ENCODE measurements around the gene CST7. TPM values are rescaled to one million over a fixed set of nuclear protein-coding genes. Genes with fewer than 3 reads are reported as not detected.
"Not testable (repeated sequence)": the region's sequence is repeated elsewhere in the genome, so short reads cannot be mapped to it uniquely, and the experiment has no call there.

Gene CST7
- polyA plus RNA-seq, 1 donor, result 1.9 TPM

- peak overlapping the region; percentile 64 for H3K27ac ChIP-seq (ENCODE audit: low read length)
Observed at GRCh38 chr20:24929867-24930723, 19.0 kb upstream of the CST7 start.

GRCh38 chr20:24930724-24931688 is 18.1 kb upstream of the CST7 start:
- not testable (repeated sequence) for H3K4me3 ChIP-seq (ENCODE audit: low read length); H3K36me3 ChIP-seq (ENCODE audit: control insufficient read depth, insufficient read depth, low read length); DNase-seq; H3K27me3 ChIP-seq (ENCODE audit: control insufficient read depth, insufficient read depth, low read length); H3K9me3 ChIP-seq (ENCODE audit: control insufficient read depth, low read depth, low read length)
- H3K27ac ChIP-seq (ENCODE audit: low read length), result peak overlapping the region; percentile 64
- 80% methylated on average over 1 of the region's 15 CpGs for WGBS (ENCODE audit: insufficient coverage, low lambda C conversion rate)
- H3K4me1 ChIP-seq (ENCODE audit: control insufficient read depth, insufficient read depth, low read length), result peaks cover 27% of the 10 kb centered on the region

More at GRCh38 chr20:24929867-24930723, 19.0 kb upstream of the CST7 start:
- H3K4me3 ChIP-seq (ENCODE audit: low read length); H3K36me3 ChIP-seq (ENCODE audit: control insufficient read depth, insufficient read depth, low read length); H3K27me3 ChIP-seq (ENCODE audit: control insufficient read depth, insufficient read depth, low read length); H3K9me3 ChIP-seq (ENCODE audit: control insufficient read depth, low read depth, low read length): not testable (repeated sequence)
- H3K4me1 ChIP-seq (ENCODE audit: control insufficient read depth, insufficient read depth, low read length), result peaks cover 27% of the 10 kb centered on the region
- WGBS (ENCODE audit: insufficient coverage, low lambda C conversion rate), result 0% methylated on average over 1 of the region's 13 CpGs
- DNase-seq, result peak; percentile 73 to 89

GRCh38 chr20:24931893-24932292 is 17.2 kb upstream of the CST7 start:
- WGBS (ENCODE audit: insufficient coverage, low lambda C conversion rate), result no CpG with 5 or more reads among the region's 1 CpG
- not testable (repeated sequence) for DNase-seq; H3K4me3 ChIP-seq (ENCODE audit: low read length)

GRCh38 chr20:24933266-24933908 is 15.7 kb upstream of the CST7 start:
- peaks cover 27% of the 10 kb centered on the region for H3K4me1 ChIP-seq (ENCODE audit: control insufficient read depth, insufficient read depth, low read length)
- H3K27ac ChIP-seq (ENCODE audit: low read length), result no peak overlapping the region
- WGBS (ENCODE audit: insufficient coverage, low lambda C conversion rate), result no CpG with 5 or more reads among the region's 7 CpGs
- no peaks in the 10 kb centered on the region for H3K36me3 ChIP-seq (ENCODE audit: control insufficient read depth, insufficient read depth, low read length)
- no peak overlapping the region for H3K4me3 ChIP-seq (ENCODE audit: low read length)
- H3K27me3 ChIP-seq (ENCODE audit: control insufficient read depth, insufficient read depth, low read length), result no peaks in the 10 kb centered on the region
- H3K9me3 ChIP-seq (ENCODE audit: control insufficient read depth, low read depth, low read length), result peaks cover 7% of the 10 kb centered on the region
- DNase-seq, result no peak

More at GRCh38 chr20:24931893-24932292, 17.2 kb upstream of the CST7 start:
- not testable (repeated sequence) for H3K27ac ChIP-seq (ENCODE audit: low read length); H3K9me3 ChIP-seq (ENCODE audit: control insufficient read depth, low read depth, low read length); H3K27me3 ChIP-seq (ENCODE audit: control insufficient read depth, insufficient read depth, low read length); H3K36me3 ChIP-seq (ENCODE audit: control insufficient read depth, insufficient read depth, low read length)
- peaks cover 27% of the 10 kb centered on the region for H3K4me1 ChIP-seq (ENCODE audit: control insufficient read depth, insufficient read depth, low read length)

- Histone ChIP-seq H3K4me3 (ENCODE audit: low read length) (no peak overlapping the region), H3K27ac (ENCODE audit: low read length) (peak overlapping the region; percentile 15), H3K4me1 (ENCODE audit: control insufficient read depth, insufficient read depth, low read length) (peaks cover 27% of the 10 kb centered on the region), H3K36me3 (ENCODE audit: control insufficient read depth, insufficient read depth, low read length) (no peaks in the 10 kb centered on the region), H3K9me3 (ENCODE audit: control insufficient read depth, low read depth, low read length) (peaks cover 7% of the 10 kb centered on the region), H3K27me3 (ENCODE audit: control insufficient read depth, insufficient read depth, low read length) (no peaks in the 10 kb centered on the region)
- whole genome bisulfite sequencing (ENCODE audit: insufficient coverage, low lambda C conversion rate), result no CpG with 5 or more reads among the region's 9 CpGs
- peak; percentile 74 to 85 for DNase-seq
Observed at GRCh38 chr20:24934101-24934661, 14.9 kb upstream of the CST7 start.

GRCh38 chr20:24934716-24935115 is 14.4 kb upstream of the CST7 start:
- Histone ChIP-seq H3K27ac (ENCODE audit: low read length) (peak overlapping the region; percentile 15), H3K36me3 (ENCODE audit: control insufficient read depth, insufficient read depth, low read length) (no peaks in the 10 kb centered on the region), H3K4me3 (ENCODE audit: low read length) (no peak overlapping the region), H3K4me1 (ENCODE audit: control insufficient read depth, insufficient read depth, low read length) (peaks cover 26% of the 10 kb centered on the region), H3K27me3 (ENCODE audit: control insufficient read depth, insufficient read depth, low read length) (no peaks in the 10 kb centered on the region), H3K9me3 (ENCODE audit: control insufficient read depth, low read depth, low read length) (peaks cover 7% of the 10 kb centered on the region)
- WGBS (ENCODE audit: insufficient coverage, low lambda C conversion rate), result no CpG with 5 or more reads among the region's 3 CpGs
- no peak for DNase-seq

GRCh38 chr20:24935140-24935539 is 13.9 kb upstream of the CST7 start:
- Histone ChIP-seq H3K4me3 (ENCODE audit: low read length) (no peak overlapping the region), H3K9me3 (ENCODE audit: control insufficient read depth, low read depth, low read length) (peaks cover 7% of the 10 kb centered on the region), H3K27ac (ENCODE audit: low read length) (no peak overlapping the region), H3K27me3 (ENCODE audit: control insufficient read depth, insufficient read depth, low read length) (no peaks in the 10 kb centered on the region), H3K36me3 (ENCODE audit: control insufficient read depth, insufficient read depth, low read length) (no peaks in the 10 kb centered on the region), H3K4me1 (ENCODE audit: control insufficient read depth, insufficient read depth, low read length) (peaks cover 22% of the 10 kb centered on the region)
- no peak for DNase-seq
- WGBS (ENCODE audit: insufficient coverage, low lambda C conversion rate), result no CpG with 5 or more reads among the region's 3 CpGs

- DNase-seq, result no peak
- Histone ChIP-seq H3K9me3 (ENCODE audit: control insufficient read depth, low read depth, low read length) (peaks cover 7% of the 10 kb centered on the region), H3K27me3 (ENCODE audit: control insufficient read depth, insufficient read depth, low read length) (no peaks in the 10 kb centered on the region), H3K36me3 (ENCODE audit: control insufficient read depth, insufficient read depth, low read length) (no peaks in the 10 kb centered on the region), H3K27ac (ENCODE audit: low read length) (no peak overlapping the region), H3K4me1 (ENCODE audit: control insufficient read depth, insufficient read depth, low read length) (peaks cover 15% of the 10 kb centered on the region), H3K4me3 (ENCODE audit: low read length) (no peak overlapping the region)
- no CpG with 5 or more reads among the region's 4 CpGs for WGBS (ENCODE audit: insufficient coverage, low lambda C conversion rate)
Observed at GRCh38 chr20:24935766-24936525, 13.1 kb upstream of the CST7 start.

- Histone ChIP-seq H3K9me3 (ENCODE audit: control insufficient read depth, low read depth, low read length) (peaks cover 7% of the 10 kb centered on the region), H3K27ac (ENCODE audit: low read length) (no peak overlapping the region), H3K27me3 (ENCODE audit: control insufficient read depth, insufficient read depth, low read length) (no peaks in the 10 kb centered on the region), H3K4me1 (ENCODE audit: control insufficient read depth, insufficient read depth, low read length) (peaks cover 15% of the 10 kb centered on the region), H3K4me3 (ENCODE audit: low read length) (no peak overlapping the region), H3K36me3 (ENCODE audit: control insufficient read depth, insufficient read depth, low read length) (no peaks in the 10 kb centered on the region)
- DNase-seq, result no peak
- no CpG with 5 or more reads among the region's 7 CpGs for WGBS (ENCODE audit: insufficient coverage, low lambda C conversion rate)
Observed at GRCh38 chr20:24936526-24937407, 12.3 kb upstream of the CST7 start.

All from large intestine (tissue), 3 donors.